ENCODE data around the gene MLYCD.

The MLYCD gene

GRCh38 chr16:83898463-83899271 lies at the start of gene MLYCD:
Gene MLYCD, plus strand, starts transcription at chr16:83899115. Its CDS starts 30 bp downstream, at chr16:83899145.
- Histone ChIP-seq H3K27me3 (ENCODE audit: control insufficient read depth in 1 of 2, insufficient read depth in 2 of 2, low read length in 2 of 2) (no peaks in the 10 kb centered on the region), H3K9me3 (ENCODE audit: low read length) (no peaks in the 10 kb centered on the region), H3K9ac (ENCODE audit: low read length) (peak within 1 kb of the TSS; percentile 78), H3K36me3 (ENCODE audit: insufficient read depth, low read length) (no peaks in the 10 kb centered on the region), H3K27ac (ENCODE audit: low read depth, low read length) (peak within 1 kb of the TSS; percentile 72), H3K4me3 (ENCODE audit: low read depth in 1 of 2, low read length in 2 of 2) (peak within 1 kb of the TSS; percentile 68 to 89), H3K4me1 (ENCODE audit: insufficient read depth, low read length) (peaks cover 34% of the 10 kb centered on the region)

GRCh38 chr16:83849421-83849820 lies 49.5 kb upstream of the MLYCD start:
- no peak overlapping the region for H3K9ac ChIP-seq (ENCODE audit: low read length)
- H3K9me3 ChIP-seq (ENCODE audit: low read length) = no peaks in the 10 kb centered on the region
- no peaks in the 10 kb centered on the region for H3K27me3 ChIP-seq (ENCODE audit: control insufficient read depth in 1 of 2, insufficient read depth in 2 of 2, low read length in 2 of 2)
- H3K4me3 ChIP-seq (ENCODE audit: low read depth in 1 of 2, low read length in 2 of 2) = no peak overlapping the region
- H3K36me3 ChIP-seq (ENCODE audit: insufficient read depth, low read length) = no peaks in the 10 kb centered on the region
- no peak overlapping the region for H3K27ac ChIP-seq (ENCODE audit: low read depth, low read length)
- no peaks in the 10 kb centered on the region for H3K4me1 ChIP-seq (ENCODE audit: insufficient read depth, low read length)

GRCh38 chr16:83850947-83851346 lies 48.0 kb upstream of the MLYCD start:
- Histone ChIP-seq H3K4me1 (ENCODE audit: insufficient read depth, low read length) (no peaks in the 10 kb centered on the region), H3K27me3 (ENCODE audit: control insufficient read depth in 1 of 2, insufficient read depth in 2 of 2, low read length in 2 of 2) (no peaks in the 10 kb centered on the region), H3K27ac (ENCODE audit: low read depth, low read length) (no peak overlapping the region), H3K36me3 (ENCODE audit: insufficient read depth, low read length) (no peaks in the 10 kb centered on the region), H3K4me3 (ENCODE audit: low read depth in 1 of 2, low read length in 2 of 2) (no peak overlapping the region), H3K9ac (ENCODE audit: low read length) (no peak overlapping the region), H3K9me3 (ENCODE audit: low read length) (no peaks in the 10 kb centered on the region)

DNA sequence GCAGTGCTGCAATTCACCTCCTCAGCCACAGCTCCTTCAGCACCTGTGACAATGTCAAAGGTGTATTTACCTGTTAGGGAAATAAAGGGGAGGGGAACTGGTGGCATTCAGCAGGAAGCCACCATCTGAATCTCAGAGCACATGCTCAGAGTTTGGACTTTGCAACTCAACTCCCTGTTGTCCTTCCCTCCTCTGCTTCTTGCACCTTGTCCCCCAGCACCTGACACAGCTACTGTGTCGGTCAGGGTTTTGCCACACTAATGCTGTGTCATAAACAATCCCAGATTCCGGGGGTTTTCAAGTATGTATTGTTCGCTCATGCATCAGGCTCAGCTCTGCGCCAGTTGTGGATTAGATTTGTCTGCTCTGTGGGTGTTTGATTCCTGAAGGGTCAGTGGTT lies 47.4 kb upstream of the MLYCD start:
- Histone ChIP-seq H3K36me3 (ENCODE audit: insufficient read depth, low read length) (no peaks in the 10 kb centered on the region), H3K9ac (ENCODE audit: low read length) (no peak overlapping the region), H3K9me3 (ENCODE audit: low read length) (no peaks in the 10 kb centered on the region), H3K27me3 (ENCODE audit: control insufficient read depth in 1 of 2, insufficient read depth in 2 of 2, low read length in 2 of 2) (no peaks in the 10 kb centered on the region), H3K4me3 (ENCODE audit: low read depth in 1 of 2, low read length in 2 of 2) (no peak overlapping the region), H3K27ac (ENCODE audit: low read depth, low read length) (no peak overlapping the region), H3K4me1 (ENCODE audit: insufficient read depth, low read length) (no peaks in the 10 kb centered on the region)

DNA sequence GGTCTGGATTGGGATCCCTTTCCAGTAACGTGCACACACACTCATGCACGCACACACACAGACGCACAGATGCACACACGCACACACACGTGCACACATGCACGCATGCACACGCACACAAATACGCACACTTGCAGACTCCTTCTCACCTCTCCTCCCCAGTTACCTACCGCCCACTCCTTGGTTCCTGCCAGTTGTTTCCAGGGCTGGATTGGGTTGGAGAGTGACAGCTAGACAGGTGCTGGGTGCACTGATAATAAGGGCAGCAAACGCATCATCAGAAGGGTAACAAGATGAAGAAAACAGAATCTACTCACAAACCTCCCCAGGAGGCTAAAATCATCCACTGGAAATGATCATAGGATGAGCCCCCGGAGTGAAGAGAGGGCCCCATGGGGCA lies 46.1 kb upstream of the MLYCD start:
- Histone ChIP-seq H3K36me3 (ENCODE audit: insufficient read depth, low read length) (no peaks in the 10 kb centered on the region), H3K27ac (ENCODE audit: low read depth, low read length) (no peak overlapping the region), H3K27me3 (ENCODE audit: control insufficient read depth in 1 of 2, insufficient read depth in 2 of 2, low read length in 2 of 2) (no peaks in the 10 kb centered on the region), H3K9ac (ENCODE audit: low read length) (no peak overlapping the region), H3K4me3 (ENCODE audit: low read depth in 1 of 2, low read length in 2 of 2) (no peak overlapping the region), H3K4me1 (ENCODE audit: insufficient read depth, low read length) (no peaks in the 10 kb centered on the region), H3K9me3 (ENCODE audit: low read length) (no peaks in the 10 kb centered on the region)

DNA sequence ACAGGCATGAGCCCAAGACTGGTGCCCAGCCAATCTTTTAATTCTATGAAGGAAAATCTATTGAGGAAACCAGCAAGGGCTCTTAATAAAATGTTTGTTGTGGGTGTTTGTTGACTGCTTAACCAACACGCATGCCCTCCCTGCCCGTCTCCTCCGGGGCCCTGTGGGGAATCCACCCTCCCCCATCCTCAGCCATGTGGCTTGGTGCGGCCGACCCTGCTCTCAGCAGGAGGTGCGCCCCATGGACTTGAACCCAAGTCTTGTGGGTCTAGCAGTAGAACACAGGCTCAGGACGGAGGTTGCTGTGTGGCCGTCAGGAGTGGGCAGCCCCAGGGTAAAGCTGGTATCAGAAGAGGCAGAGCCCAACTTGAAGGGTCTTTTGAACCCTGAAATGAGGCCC lies 45.1 kb upstream of the MLYCD start:
- H3K27ac ChIP-seq (ENCODE audit: low read depth, low read length) = no peak overlapping the region
- no peak overlapping the region for H3K4me3 ChIP-seq (ENCODE audit: low read depth in 1 of 2, low read length in 2 of 2)
- H3K4me1 ChIP-seq (ENCODE audit: insufficient read depth, low read length) = no peaks in the 10 kb centered on the region
- no peaks in the 10 kb centered on the region for H3K36me3 ChIP-seq (ENCODE audit: insufficient read depth, low read length)
- H3K9me3 ChIP-seq (ENCODE audit: low read length) = no peaks in the 10 kb centered on the region
- no peak overlapping the region for H3K9ac ChIP-seq (ENCODE audit: low read length)
- H3K27me3 ChIP-seq (ENCODE audit: control insufficient read depth in 1 of 2, insufficient read depth in 2 of 2, low read length in 2 of 2) = no peaks in the 10 kb centered on the region

DNA sequence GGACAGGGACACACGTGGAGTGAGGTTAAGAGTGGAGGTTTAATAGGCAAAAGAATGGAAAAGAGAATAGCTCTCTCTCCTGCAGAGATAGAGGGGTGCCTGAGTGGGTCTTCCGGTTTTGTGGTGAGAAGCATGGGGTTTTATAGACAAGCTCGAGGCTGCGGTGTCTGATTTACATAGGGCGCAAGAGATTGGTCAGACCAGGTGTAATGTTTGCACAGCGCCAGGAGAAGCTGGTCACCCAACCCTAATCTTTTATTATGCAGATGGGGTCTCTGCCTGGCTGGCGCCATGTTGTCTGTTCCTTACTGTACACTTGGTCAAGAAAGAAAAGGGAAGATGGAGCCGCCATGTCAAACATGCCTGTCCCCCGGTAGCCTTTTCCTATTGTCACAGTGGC lies 44.5 kb upstream of the MLYCD start:
- no peak overlapping the region for H3K27ac ChIP-seq (ENCODE audit: low read depth, low read length)
- H3K36me3 ChIP-seq (ENCODE audit: insufficient read depth, low read length) = no peaks in the 10 kb centered on the region
- H3K4me1 ChIP-seq (ENCODE audit: insufficient read depth, low read length) = no peaks in the 10 kb centered on the region
- no peak overlapping the region for H3K4me3 ChIP-seq (ENCODE audit: low read depth in 1 of 2, low read length in 2 of 2)
- H3K27me3 ChIP-seq (ENCODE audit: control insufficient read depth in 1 of 2, insufficient read depth in 2 of 2, low read length in 2 of 2) = no peaks in the 10 kb centered on the region
- no peaks in the 10 kb centered on the region for H3K9me3 ChIP-seq (ENCODE audit: low read length)
- H3K9ac ChIP-seq (ENCODE audit: low read length) = no peak overlapping the region

DNA sequence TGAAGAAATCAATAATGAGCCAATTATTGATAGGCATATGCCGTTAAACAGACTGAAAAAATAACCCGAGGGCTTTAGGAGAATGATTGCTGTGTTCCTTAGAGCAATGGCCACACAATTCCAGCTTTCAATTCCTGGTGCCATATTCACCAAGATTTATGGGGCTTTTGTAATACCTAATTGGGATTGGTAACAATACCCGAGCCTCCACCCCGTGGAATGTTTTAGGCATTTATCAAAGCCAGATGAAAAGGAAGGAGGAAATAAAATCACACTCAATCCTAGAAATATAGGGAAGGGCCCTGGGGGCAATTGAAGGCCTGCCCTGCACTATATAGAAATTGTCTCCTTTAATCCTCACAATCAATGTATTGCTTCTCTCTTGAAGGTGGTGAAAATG lies 42.1 kb upstream of the MLYCD start:
- Histone ChIP-seq H3K9ac (ENCODE audit: low read length) (no peak overlapping the region), H3K4me3 (ENCODE audit: low read depth in 1 of 2, low read length in 2 of 2) (no peak overlapping the region), H3K27me3 (ENCODE audit: control insufficient read depth in 1 of 2, insufficient read depth in 2 of 2, low read length in 2 of 2) (no peaks in the 10 kb centered on the region), H3K27ac (ENCODE audit: low read depth, low read length) (no peak overlapping the region), H3K9me3 (ENCODE audit: low read length) (no peaks in the 10 kb centered on the region), H3K36me3 (ENCODE audit: insufficient read depth, low read length) (no peaks in the 10 kb centered on the region), H3K4me1 (ENCODE audit: insufficient read depth, low read length) (no peaks in the 10 kb centered on the region)

DNA sequence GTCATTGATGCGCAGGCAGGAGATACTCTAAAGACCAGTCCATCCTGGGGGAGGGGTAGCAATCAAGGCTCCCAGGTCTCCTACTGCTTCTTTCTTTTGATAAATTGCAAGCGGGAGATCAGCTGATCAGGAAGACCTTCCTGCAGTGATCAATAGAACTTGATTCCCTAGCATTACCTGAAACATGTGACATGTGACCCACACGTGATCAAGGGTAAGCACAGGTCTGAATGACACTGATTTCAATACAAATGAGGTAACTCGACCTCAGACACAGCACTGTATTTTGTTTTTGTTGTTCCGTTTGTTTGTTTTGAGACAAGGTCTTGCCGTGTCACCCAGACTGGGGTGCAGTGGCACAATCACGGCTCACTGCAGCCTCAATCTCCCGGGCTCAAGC lies 39.6 kb upstream of the MLYCD start:
- no peaks in the 10 kb centered on the region for H3K9me3 ChIP-seq (ENCODE audit: low read length)
- H3K36me3 ChIP-seq (ENCODE audit: insufficient read depth, low read length) = no peaks in the 10 kb centered on the region
- H3K27ac ChIP-seq (ENCODE audit: low read depth, low read length) = no peak overlapping the region
- H3K4me3 ChIP-seq (ENCODE audit: low read depth in 1 of 2, low read length in 2 of 2) = no peak overlapping the region
- H3K9ac ChIP-seq (ENCODE audit: low read length) = no peak overlapping the region
- H3K4me1 ChIP-seq (ENCODE audit: insufficient read depth, low read length) = no peaks in the 10 kb centered on the region
- no peaks in the 10 kb centered on the region for H3K27me3 ChIP-seq (ENCODE audit: control insufficient read depth in 1 of 2, insufficient read depth in 2 of 2, low read length in 2 of 2)

DNA sequence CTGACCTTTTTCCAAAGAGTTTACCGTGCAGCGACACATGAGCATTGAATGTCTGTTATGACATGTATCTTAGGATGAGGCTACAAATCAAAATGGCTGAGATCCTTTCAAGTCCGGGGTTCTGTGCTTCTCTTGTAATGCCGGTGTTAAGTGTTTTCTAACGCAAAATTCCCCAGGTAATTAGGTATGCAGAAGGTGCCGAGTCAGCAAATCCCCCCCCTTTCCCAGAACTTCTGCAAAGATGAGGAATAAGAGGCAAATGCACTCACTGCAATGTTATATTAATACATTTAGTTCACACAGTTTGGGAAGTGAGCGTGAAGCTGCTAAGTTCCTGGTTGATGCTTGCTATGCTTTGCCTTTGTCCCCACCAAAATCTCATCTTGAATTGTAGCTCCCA lies 36.3 kb upstream of the MLYCD start:
- H3K4me3 ChIP-seq (ENCODE audit: low read depth in 1 of 2, low read length in 2 of 2) = no peak overlapping the region
- H3K27ac ChIP-seq (ENCODE audit: low read depth, low read length) = no peak overlapping the region
- no peaks in the 10 kb centered on the region for H3K36me3 ChIP-seq (ENCODE audit: insufficient read depth, low read length)
- no peaks in the 10 kb centered on the region for H3K4me1 ChIP-seq (ENCODE audit: insufficient read depth, low read length)
- no peaks in the 10 kb centered on the region for H3K9me3 ChIP-seq (ENCODE audit: low read length)
- no peaks in the 10 kb centered on the region for H3K27me3 ChIP-seq (ENCODE audit: control insufficient read depth in 1 of 2, insufficient read depth in 2 of 2, low read length in 2 of 2)
- no peak overlapping the region for H3K9ac ChIP-seq (ENCODE audit: low read length)

- Histone ChIP-seq H3K36me3 (ENCODE audit: insufficient read depth, low read length) (no peaks in the 10 kb centered on the region), H3K4me3 (ENCODE audit: low read depth in 1 of 2, low read length in 2 of 2) (no peak overlapping the region), H3K27me3 (ENCODE audit: control insufficient read depth in 1 of 2, insufficient read depth in 2 of 2, low read length in 2 of 2) (no peaks in the 10 kb centered on the region)
These were observed 35.2 kb upstream of the MLYCD start for GRCh38 chr16:83863682-83864081.

DNA sequence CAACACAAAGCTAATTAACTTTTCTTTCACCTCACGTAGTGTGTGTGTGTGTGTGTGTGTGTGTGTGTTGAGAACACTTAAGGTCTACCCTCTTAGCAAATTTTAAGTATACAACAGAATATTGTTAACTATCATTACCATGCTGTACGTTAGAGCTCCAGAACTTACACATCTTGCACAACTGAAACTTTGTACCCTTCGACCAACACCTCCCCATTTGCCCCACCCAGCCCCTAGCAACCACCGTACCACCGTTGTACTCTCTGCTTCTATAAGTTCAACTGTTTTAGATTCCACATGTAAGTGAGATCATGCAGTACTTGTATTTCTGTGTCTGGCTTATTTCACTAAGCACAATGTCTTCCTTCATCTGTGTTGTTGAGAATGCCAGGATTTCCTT lies 28.1 kb upstream of the MLYCD start:
- no peak overlapping the region for H3K27ac ChIP-seq (ENCODE audit: low read depth, low read length)
- no peak overlapping the region for H3K4me3 ChIP-seq (ENCODE audit: low read depth in 1 of 2, low read length in 2 of 2)
- no peaks in the 10 kb centered on the region for H3K9me3 ChIP-seq (ENCODE audit: low read length)
- no peak overlapping the region for H3K9ac ChIP-seq (ENCODE audit: low read length)
- no peaks in the 10 kb centered on the region for H3K36me3 ChIP-seq (ENCODE audit: insufficient read depth, low read length)
- H3K27me3 ChIP-seq (ENCODE audit: control insufficient read depth in 1 of 2, insufficient read depth in 2 of 2, low read length in 2 of 2) = no peaks in the 10 kb centered on the region
- no peaks in the 10 kb centered on the region for H3K4me1 ChIP-seq (ENCODE audit: insufficient read depth, low read length)

More at GRCh38 chr16:83863682-83864081, 35.2 kb upstream of the MLYCD start:
- Histone ChIP-seq H3K9ac (ENCODE audit: low read length) (no peak overlapping the region), H3K4me1 (ENCODE audit: insufficient read depth, low read length) (no peaks in the 10 kb centered on the region), H3K27ac (ENCODE audit: low read depth, low read length) (no peak overlapping the region), H3K9me3 (ENCODE audit: low read length) (no peaks in the 10 kb centered on the region)
